Liver (tissue), 9 donors: ENCODE results near the gene WDFY3. TPM values are rescaled to one million over a fixed set of nuclear protein-coding genes. Genes with fewer than 3 reads are reported as not detected.

ENCODE experiments used
- DNase-seq: peaks from one replicate; pipeline ENCODE4 v3.0.0-alpha.2; 2017; ENCODE audit warnings: low spot score
- H3K27ac ChIP-seq, 2 donors: one replicate each; pipeline ENCODE4 v1.7.0; 2013; ENCODE audit warnings: inconsistent platforms in 2 of 2, low read length in 2 of 2, control low read depth in 1 of 2, low read depth in 1 of 2, mild to moderate bottlenecking in 1 of 2
- H3K27me3 ChIP-seq, 4 donors: one replicate each; pipeline versions ENCODE4 v1.6.1 to v1.7.0; 2013; ENCODE audit warnings: low read length in 3 of 4, inconsistent platforms in 1 of 4, mild to moderate bottlenecking in 1 of 4, moderate library complexity in 1 of 4; ENCODE audit not compliant: control insufficient read depth in 4 of 4, insufficient read depth in 4 of 4
- H3K36me3 ChIP-seq, 4 donors: one replicate each; pipeline versions ENCODE4 v1.6.1 to v1.7.0; 2013; ENCODE audit warnings: low read length in 3 of 4, mild to moderate bottlenecking in 3 of 4, low read depth in 1 of 4, moderate library complexity in 1 of 4; ENCODE audit not compliant: control insufficient read depth in 4 of 4, insufficient read depth in 3 of 4
- H3K4me1 ChIP-seq, 4 donors: one replicate each; pipeline versions ENCODE4 v1.6.1 to v1.7.0; 2013; ENCODE audit warnings: low read length in 3 of 4, mild to moderate bottlenecking in 3 of 4, moderate library complexity in 1 of 4; ENCODE audit not compliant: control insufficient read depth in 4 of 4, insufficient read depth in 4 of 4
- H3K4me3 ChIP-seq, 3 donors: one replicate each; pipeline versions ENCODE4 v1.6.1 to v1.7.0; 2013; ENCODE audit warnings: low read length in 3 of 3, control low read depth in 1 of 3, low read depth in 1 of 3, mild to moderate bottlenecking in 1 of 3
- H3K9ac ChIP-seq, 2 donors: one replicate each; pipeline ENCODE4 v1.7.0; 2013; ENCODE audit warnings: low read length in 2 of 2, mild to moderate bottlenecking in 2 of 2, moderate library complexity in 2 of 2, control low read depth in 1 of 2, low read depth in 1 of 2
- H3K9me3 ChIP-seq, 4 donors: one replicate each; pipeline versions ENCODE4 v1.6.1 to v1.7.0; 2013; ENCODE audit warnings: low read length in 3 of 4; ENCODE audit not compliant: control insufficient read depth in 4 of 4
- ATF3 ChIP-seq: IDR thresholded peaks from 2 replicates; pipeline ENCODE4 v1.6.1; 2016; ENCODE audit warnings: antibody characterized with exemption
- CTCF ChIP-seq: fragments of 150-350 bp; IDR thresholded peaks from 2 replicates; pipeline ENCODE4 v1.5.1; 2017; ENCODE audit warnings: improper control_type of control experiment, low read depth, low read length; ENCODE audit not compliant: missing input control
- EGR1 ChIP-seq, 2 donors: IDR thresholded peaks; 2 replicates each; pipeline ENCODE4 v1.6.1; 2016 to 2018; ENCODE audit warnings: antibody characterized with exemption in 2 of 2, low read depth in 2 of 2
- FOXA1 ChIP-seq: IDR thresholded peaks from 2 replicates; pipeline ENCODE4 v1.6.1; 2016; ENCODE audit warnings: antibody characterized with exemption
- FOXA2 ChIP-seq: IDR thresholded peaks from 2 replicates; pipeline ENCODE4 v1.6.1; 2016; ENCODE audit warnings: antibody characterized with exemption
- GABPA ChIP-seq, 2 donors: IDR thresholded peaks in 1 of 2; conservative IDR thresholded peaks in 1 of 2; 2 replicates each; pipeline ENCODE4 v1.6.1; 2016; ENCODE audit warnings: antibody characterized with exemption in 2 of 2, mild to moderate bottlenecking in 1 of 2, moderate library complexity in 1 of 2
- HNF4A ChIP-seq, 2 donors: conservative IDR thresholded peaks; 2 replicates each; pipeline ENCODE4 v1.6.1; 2016; ENCODE audit warnings: antibody characterized with exemption in 2 of 2, mild to moderate bottlenecking in 2 of 2
- HNF4G ChIP-seq: IDR thresholded peaks from 2 replicates; pipeline ENCODE4 v1.6.1; 2016; ENCODE audit warnings: antibody characterized with exemption
- JUND ChIP-seq, 2 donors: IDR thresholded peaks; 2 replicates each; pipeline ENCODE4 v1.6.1; 2016; ENCODE audit warnings: antibody characterized with exemption in 2 of 2
- MAX ChIP-seq: IDR thresholded peaks from 2 replicates; pipeline ENCODE4 v1.6.1; 2016; ENCODE audit warnings: antibody characterized with exemption
- REST ChIP-seq: IDR thresholded peaks from 2 replicates; pipeline ENCODE4 v1.6.1; 2016; ENCODE audit warnings: antibody characterized with exemption, mild to moderate bottlenecking
- RXRA ChIP-seq, 2 donors: IDR thresholded peaks; 2 replicates each; pipeline ENCODE4 v1.6.1; 2017 to 2018; ENCODE audit warnings: antibody characterized with exemption in 2 of 2, mild to moderate bottlenecking in 1 of 2
- TAF1 ChIP-seq: conservative IDR thresholded peaks from 2 replicates; pipeline ENCODE4 v1.6.1; 2016; ENCODE audit warnings: antibody characterized with exemption, mild to moderate bottlenecking
- YY1 ChIP-seq: IDR thresholded peaks from 2 replicates; pipeline ENCODE4 v1.6.1; 2016; ENCODE audit warnings: antibody characterized with exemption, mild to moderate bottlenecking
- ZBTB33 ChIP-seq: IDR thresholded peaks from 2 replicates; pipeline ENCODE4 v1.6.1; 2016; ENCODE audit warnings: antibody characterized with exemption
- WGBS: extraction: QIAGEN DNeasy Blood & Tissue Kit; methylation state at CpG from one replicate; pipeline ENCODE4 v1.1.7; 2013; 5-methylcytosine and 5-hydroxymethylcytosine counted together
- polyA plus RNA-seq, 2 donors: library from polyadenylated mRNA; stranded (reverse) in 1 of 2; unstranded in 1 of 2; fragments of 200-250 nt in 1 of 2; fragments of >200 nt in 1 of 2; fragmentation: Nextera tagmentation in 1 of 2; extraction: Ambion mirVana in 1 of 2; gene quantifications; one replicate each; pipeline versions ENCODE4 v1.2.1 to v1.2.3, GENCODE V29; 2013 to 2015
- total RNA-seq, 2 donors: library from RNA; depleted of rRNA; stranded (reverse); fragments of >200 nt; gene quantifications; one replicate each; pipeline ENCODE4 v1.2.3, GENCODE V29; 2014
- donor health status: healthy.
- donor health status: healthy.
- donor health status: healthy.
- donor health status: healthy.
- donor health status: healthy.

Gene WDFY3
- total and polyA plus RNA-seq, 4 donors = 3.2 to 50.5 (median 19.2) TPM

- Histone ChIP-seq H3K27ac (no peak overlapping the region), H3K36me3 (peaks cover 7 to 49% (median 28%) of the 10 kb centered on the region in 4 donors)
These were observed 185.8 kb downstream of the WDFY3 start for GRCh38 chr4:84780719-84781118.

More at GRCh38 chr4:84780719-84781118, 185.8 kb downstream of the WDFY3 start:
- Histone ChIP-seq H3K9ac (no peak overlapping the region), H3K4me3 (no peak overlapping the region), H3K27me3 (no peaks in the 10 kb centered on the region), H3K4me1 (no peaks in the 10 kb centered on the region), H3K9me3 (no peaks in the 10 kb centered on the region)
- 98% methylated on average over 3 of the region's 3 CpGs for WGBS
- no peak for DNase-seq
- TF ChIP-seq GABPA (IDR thresholded peaks at IDR 0.05 in 1 of 2, conservative IDR thresholded peaks at IDR 0.05 in 1 of 2) (no peak), HNF4G (no peak), EGR1 (IDR thresholded peaks at IDR 0.05; ENCODE audit: low read depth in 2 of 2) (no peak), ATF3 (no peak), TAF1 (no peak), HNF4A (conservative IDR thresholded peaks at IDR 0.05) (no peak), RXRA (IDR thresholded peaks at IDR 0.05) (no peak), CTCF (no peak), FOXA2 (no peak), YY1 (no peak), FOXA1 (no peak), JUND (IDR thresholded peaks at IDR 0.05) (no peak), ZBTB33 (no peak), REST (no peak), MAX (no peak)
